Measurements from ENCODE around the gene C5AR1. TPM values are rescaled to one million over a fixed set of nuclear protein-coding genes. Genes with fewer than 3 reads are reported as not detected.
"Not testable (repeated sequence)": the region's sequence is repeated elsewhere in the genome, so short reads cannot be mapped to it uniquely, and the experiment has no call there.

C5AR1 gene
- total RNA-seq, 1 donor from 2014 or later = under 0.01 TPM

DNA sequence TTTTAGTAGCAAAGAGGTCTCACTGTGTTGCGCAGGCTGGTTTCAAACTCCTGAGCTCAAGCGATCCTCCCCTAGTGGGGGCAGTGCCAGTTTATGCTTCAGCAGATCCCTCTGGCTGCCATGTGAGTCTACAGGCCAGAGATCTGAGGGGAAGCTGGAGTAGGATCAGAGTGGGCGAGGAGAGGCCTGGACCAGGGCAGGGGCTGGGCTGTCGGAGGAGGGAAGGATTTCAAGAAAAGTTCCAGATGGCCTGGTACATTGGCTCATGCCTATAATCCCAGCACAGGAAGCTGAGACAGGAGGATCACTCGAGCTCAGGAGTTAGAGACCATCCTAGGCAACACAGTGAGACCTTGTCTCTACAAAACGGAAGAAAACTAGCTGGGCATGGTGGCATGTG is 49.3 kb downstream of the C5AR1 start:
- no peak for DNase-seq (ENCODE audit: low spot score in 2 of 2)

DNA sequence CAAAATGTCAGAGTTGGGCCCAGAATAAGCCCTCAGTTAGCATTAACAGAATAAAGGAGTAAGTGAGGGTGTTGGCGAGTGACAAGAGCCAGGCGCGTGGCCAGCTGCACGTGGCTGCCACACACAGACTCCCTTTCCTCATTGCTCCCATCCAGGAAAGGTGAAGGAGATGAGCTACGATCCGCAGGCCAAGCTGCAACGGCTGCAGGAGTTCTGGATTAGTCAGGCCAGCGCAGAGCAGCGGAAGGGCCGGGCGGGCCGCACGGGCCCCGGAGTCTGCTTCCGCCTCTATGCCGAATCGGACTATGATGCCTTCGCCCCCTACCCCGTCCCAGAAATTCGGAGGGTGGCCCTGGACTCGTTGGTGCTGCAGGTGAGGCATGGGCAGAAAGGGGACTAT is 52.7 kb downstream of the C5AR1 start:
- DNase-seq (ENCODE audit: low spot score in 2 of 2) (no peak), FAIRE-seq (no peak)

More for the DNA sequence above, 49.3 kb downstream of the C5AR1 start:
- FAIRE-seq = no peak

DNA sequence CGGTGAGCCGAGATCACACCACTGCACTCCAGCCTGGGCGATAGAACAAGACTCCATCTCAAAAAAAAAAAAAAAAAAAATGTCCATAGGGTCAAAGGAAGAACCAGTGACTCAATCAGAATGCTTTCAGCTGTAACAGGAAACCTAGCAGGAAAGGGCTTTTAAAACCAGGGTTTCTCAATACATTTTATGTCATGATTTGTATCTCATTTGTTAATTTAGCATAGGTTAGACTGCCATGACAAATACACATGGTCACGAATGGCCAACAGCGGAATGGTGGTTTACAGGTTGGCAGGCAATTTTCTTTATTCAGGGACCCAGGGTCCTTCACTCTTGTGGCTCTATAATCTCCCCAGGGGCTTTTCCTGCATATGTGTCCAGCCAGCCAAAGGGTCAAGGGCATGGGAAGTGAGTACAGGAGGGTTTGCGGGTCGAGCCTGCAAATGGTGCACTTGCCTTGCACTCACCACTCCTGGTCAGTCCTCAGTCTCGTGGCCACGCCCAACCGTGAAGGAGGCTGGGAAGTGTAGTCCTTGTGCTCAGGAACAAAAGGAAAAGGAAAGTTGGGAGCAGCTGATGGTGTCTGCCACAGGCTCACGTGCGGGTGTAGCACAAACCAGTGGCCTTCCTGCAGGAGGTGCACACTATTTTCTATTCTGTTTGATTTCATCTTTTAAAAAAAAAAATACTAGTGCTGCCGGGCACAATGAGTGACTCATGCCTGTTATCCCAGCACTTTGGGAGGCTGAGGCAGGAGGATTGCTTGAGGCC is 54.3 kb downstream of the C5AR1 start:
- DNase-seq (ENCODE audit: low spot score in 2 of 2) (no peak), FAIRE-seq (no peak)

DNA sequence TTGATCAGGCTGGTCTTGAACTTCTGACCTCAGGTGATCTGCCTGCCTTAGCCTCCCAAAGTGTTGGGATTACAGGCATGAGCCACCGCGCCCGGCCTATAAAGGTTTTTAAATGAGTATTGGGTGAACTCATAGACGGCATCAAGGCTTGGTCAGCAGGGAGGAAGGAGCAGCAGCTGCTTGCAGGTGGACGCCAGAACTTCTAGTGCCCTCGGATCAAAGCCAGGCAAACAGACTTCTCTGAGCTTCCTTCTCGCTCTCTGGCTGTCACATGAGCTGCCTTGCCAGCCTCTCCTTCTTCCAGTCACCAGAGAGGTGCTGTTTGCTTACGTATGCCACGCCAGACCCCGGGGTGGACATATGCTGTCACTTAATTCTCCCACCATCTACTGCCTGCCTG is 55.8 kb downstream of the C5AR1 start:
- FAIRE-seq; DNase-seq (ENCODE audit: low spot score in 2 of 2): not testable (repeated sequence)

DNA sequence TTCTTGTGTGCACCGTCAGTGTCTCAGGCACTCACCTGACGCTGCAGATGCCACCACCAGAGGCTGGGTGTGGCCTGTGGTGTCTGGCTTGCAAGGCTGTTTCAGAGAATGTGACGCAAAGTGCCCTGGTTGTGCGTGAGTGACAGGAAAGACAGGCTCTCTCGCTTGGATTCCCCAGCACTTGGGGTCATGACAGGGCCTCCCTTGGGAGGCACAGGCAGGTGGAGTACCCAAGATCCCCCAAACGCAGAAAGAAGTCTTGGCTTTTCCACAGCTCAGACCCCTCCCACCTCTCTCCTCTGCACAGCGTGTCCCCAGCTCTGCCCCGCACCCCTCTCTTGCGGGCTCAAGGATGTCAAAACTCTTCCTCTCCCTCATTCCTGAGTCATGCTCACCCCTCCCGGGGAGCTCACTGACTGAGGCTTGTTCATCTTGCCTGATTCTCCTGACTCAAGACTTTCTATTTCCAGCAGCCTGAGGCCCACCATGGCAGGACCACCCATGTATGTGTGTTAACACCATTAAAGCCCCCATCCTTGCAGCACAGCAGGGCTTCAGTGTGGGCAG is 60.5 kb downstream of the C5AR1 start:
- FAIRE-seq = no peak
- no peak for DNase-seq (ENCODE audit: low spot score in 2 of 2)

DNA sequence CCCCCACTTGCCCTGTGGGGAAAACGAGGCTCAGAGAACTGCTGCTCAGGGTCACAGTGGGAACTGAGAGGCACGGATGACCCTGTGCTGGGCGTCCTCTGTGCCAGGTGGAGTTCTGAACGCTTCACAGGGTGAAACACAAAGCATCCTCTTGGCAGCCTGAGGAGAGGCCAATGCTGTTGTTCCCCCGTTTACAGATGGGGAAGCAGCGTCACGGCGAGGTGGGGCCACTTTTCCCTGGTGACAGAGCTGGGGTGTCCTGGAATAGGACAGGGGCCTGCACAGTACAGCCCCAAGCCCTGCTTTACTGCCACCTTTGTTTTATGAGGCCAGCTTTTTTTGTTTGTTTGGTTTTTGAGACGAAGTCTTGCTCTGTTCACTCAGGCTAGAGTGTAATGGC is 61.6 kb downstream of the C5AR1 start:
- DNase-seq (ENCODE audit: low spot score in 2 of 2) = no peak
- no peak for FAIRE-seq

Other genes starting within 250 kb of the C5AR1 start
- 11.4 TPM for gene ZC3H4, start 196.1 kb upstream of the C5AR1 start, total RNA-seq
- gene SAE1, start 179.0 kb upstream of the C5AR1 start, total RNA-seq = 96.2 TPM
- gene BBC3, start 78.7 kb upstream of the C5AR1 start, total RNA-seq = 12.2 TPM
- 2.4 TPM for gene CCDC9, start 53.3 kb upstream of the C5AR1 start, total RNA-seq
- gene INAFM1, start 35.0 kb upstream of the C5AR1 start, total RNA-seq = 4.1 TPM
- under 0.01 TPM for gene C5AR2, start 22.3 kb downstream of the C5AR1 start, total RNA-seq
- gene DHX34, start 39.5 kb downstream of the C5AR1 start, total RNA-seq = 10.2 TPM
- 104 TPM for gene MEIS3, start 109.7 kb downstream of the C5AR1 start, total RNA-seq
- 25.3 TPM for gene SLC8A2, start 162.0 kb downstream of the C5AR1 start, total RNA-seq
- 7.3 TPM for gene KPTN, start 174.4 kb downstream of the C5AR1 start, total RNA-seq
- gene NAPA, start 205.2 kb downstream of the C5AR1 start, total RNA-seq = 43.2 TPM

Data from frontal cortex (tissue), 4 donors.